GM12875 (cell line): ENCODE data around the gene PRR23B.

Source experiments
- H3K4me3 ChIP-seq: one replicate; pipeline ENCODE4 v1.5.1; 2011; ENCODE audit warnings: low read depth, low read length, control low read depth
- CTCF ChIP-seq: IDR thresholded peaks from 2 replicates; pipeline ENCODE4 v1.5.1; 2011; ENCODE audit warnings: low read depth, mild to moderate bottlenecking, control low read depth, inconsistent platforms, low read length, moderate library complexity, borderline replicate concordance; ENCODE audit not compliant: insufficient read depth

Gene PRR23B

DNA sequence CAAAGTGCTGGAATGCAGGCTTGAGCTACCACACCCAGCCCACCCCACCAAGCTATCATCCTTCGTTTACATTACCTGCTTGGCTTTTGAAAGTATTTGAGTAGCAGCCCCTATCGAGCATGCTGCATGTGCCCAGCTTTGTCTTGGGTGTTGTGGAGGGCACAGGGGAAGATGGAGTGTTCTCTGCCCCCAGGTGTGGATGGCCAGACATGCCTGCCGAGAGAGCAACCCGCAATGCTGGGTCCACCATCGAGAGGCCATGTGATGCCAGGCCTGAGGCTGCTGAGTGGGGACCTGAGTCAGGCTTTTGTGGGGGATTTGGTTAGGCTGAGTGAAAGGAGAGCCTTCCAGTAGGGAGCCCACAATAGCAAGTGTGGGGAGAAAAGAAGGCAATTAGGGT is 47.8 kb downstream of the PRR23B start:
- no peak for TF ChIP-seq CTCF
- H3K4me3 ChIP-seq, result no peak overlapping the region

- no peak for TF ChIP-seq CTCF
- H3K4me3 ChIP-seq, result no peak overlapping the region
These were observed 48.9 kb downstream of the PRR23B start for GRCh38 chr3:138971766-138972320.
